DMS53 (cell line): ENCODE measurements around the gene WWC1.

Source experiments
- DNase-seq: peaks from one replicate; lab custom pipeline; 2025; lab: John Stamatoyannopoulos, UW

WWC1 gene

GRCh38 chr5:168364151-168364661, 72.8 kb downstream of the WWC1 start:
- no peak for DNase-seq

DNA sequence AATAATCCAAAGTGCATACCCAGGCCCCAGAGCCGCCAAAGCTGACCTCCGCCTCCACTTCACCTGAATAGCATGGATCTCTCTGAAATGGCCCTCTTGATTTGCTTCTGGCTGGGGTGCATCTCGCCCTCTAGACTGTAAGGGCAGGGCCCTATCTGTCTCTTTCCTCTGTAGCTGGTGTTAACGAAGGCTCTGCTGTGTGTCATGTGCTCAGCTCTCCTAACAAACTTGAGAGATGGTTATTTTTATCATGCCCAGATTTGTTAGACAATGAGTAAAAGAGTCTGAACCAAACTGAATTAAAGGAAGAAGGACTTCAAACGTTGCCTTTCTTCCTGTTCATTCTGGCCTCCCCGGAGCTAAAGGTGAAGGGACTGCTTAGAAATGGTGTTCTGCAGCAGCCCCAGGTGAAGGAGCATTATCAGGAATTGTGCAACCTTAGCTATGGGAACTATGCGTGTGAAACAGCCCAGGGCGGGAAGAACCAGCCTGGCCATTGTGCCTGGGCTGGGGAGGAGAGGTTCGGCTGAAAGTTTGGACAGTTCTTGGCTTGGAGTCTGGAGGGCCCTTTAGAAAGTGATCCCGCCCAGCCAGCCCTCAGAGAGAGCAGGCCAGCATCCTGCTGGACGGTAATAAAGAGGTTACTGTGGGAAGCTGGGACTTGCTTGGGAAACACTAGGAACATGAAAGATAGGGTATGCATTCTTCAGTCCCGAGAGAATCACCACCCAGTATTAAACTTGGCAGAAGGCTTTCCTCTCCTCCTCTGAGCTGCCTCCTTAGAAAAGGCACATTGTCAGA, 73.5 kb downstream of the WWC1 start:
- DNase-seq = no peak

DNA sequence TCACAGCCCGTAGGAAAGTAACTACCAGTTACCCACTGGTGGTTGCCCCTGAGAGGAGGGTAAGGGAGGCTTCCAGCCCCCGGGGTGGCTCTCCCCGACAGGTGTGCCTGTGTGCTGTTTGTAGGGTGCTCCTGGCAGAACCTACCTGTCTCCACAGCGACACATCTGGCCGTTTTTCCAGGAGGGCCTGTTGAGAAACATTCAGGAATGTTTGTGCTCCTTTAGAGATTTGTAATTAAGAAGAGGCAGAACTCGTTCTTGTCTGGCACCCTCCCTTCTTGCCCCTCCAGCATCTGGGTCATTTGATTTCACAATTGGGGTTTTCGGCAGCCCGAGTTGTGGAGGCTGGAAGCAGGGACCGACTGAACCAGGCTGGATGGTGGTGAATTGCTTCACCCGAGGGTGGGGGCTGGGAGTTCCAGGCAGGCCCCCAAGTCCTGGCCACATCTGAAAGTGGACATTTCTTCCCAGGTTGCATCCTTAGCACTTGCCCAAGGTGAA, 74.2 kb downstream of the WWC1 start:
- no peak for DNase-seq

GRCh38 chr5:168366116-168366515, 74.7 kb downstream of the WWC1 start:
- no peak for DNase-seq

- no peak for DNase-seq
Measured at GRCh38 chr5:168368854-168369253, 77.4 kb downstream of the WWC1 start.

DNA sequence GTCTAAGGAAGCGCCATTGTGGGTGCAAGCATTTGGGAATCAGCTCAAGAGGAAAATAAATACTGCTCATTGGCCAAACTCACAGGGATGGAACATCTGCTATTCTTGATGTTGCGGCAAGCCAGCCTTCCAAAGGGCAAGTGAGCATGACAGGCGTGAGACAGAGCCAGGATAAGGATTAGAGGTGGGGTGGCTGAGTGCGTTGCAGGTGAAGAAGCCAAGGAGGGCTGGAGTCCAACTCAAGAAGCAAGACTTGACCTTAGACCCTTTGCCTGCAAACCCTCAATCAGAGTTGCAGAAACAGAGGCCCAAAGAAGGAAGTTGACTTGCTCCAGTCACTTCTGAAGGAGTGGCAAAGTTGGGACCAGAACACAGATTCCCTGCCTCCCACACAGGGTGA, 79.4 kb downstream of the WWC1 start:
- no peak for DNase-seq

DNA sequence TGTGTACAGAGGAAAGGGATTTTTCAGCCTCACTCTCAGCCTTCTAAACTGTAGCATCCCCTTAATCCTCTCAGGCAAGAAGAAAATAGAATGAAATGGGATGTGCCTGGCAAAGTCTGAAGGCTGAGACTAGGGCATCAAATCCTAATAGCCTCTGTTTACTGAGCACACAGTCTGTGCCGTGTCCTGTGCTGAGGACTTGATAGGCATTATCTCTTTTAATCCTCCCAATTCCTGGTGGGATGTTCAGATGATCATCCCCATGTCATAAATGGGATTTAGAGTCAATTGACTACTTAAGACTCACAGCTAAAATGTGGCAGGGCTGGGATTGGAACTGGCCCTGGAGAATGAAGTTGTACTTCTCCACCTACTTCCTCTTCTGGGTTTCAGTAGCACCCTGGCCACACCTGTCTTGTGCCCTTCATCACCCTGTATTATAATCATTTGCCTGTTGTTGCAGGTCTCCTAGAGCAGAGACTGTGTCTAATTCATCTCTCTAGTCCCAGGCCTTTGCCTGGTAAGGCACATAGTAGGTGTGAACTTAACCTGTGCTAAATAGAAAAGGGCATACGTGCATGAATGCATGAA, 81.0 kb downstream of the WWC1 start:
- no peak for DNase-seq

DNA sequence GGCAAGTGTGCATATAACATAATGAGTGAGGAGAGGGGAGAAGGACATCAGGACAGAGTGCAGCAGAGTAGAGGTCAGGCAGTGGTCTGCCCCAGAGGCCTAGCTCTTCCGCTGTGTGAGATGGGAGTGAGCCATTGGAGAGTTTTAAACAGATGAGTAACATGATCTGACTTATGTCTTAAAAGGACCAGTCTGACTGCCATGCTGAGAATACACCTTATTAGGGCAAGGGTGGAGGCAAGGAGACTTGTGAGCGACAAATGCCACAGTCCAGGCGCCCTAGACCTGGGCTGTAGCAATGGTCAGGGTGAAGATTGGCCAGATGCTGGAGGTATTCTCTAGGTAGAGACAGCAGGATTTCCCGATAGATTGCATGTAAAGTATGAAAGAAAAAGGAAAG, 83.1 kb downstream of the WWC1 start:
- DNase-seq = no peak

- no peak for DNase-seq
Measured at GRCh38 chr5:168375214-168375613, 83.8 kb downstream of the WWC1 start.

- DNase-seq = no peak
Measured at GRCh38 chr5:168377525-168377924, 86.1 kb downstream of the WWC1 start.

DNA sequence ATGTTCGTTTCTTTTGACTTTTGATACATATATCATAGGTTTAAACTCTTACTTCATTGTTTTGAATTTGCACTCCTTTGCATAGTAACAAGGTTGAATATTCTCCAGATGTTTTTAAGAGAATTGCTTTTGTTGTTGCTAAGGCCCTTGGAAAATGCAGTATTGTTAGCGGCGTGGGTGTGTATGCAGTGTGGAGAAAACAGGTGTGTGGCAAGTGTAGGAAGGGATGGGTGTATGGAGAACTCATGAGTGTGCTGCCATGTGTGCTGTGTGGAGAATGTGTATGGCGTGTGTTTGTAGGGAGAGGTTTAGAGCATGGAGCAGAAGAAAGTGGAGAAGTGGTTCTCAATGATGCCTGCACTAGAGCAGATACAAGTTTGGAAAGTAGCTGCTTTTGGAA, 87.3 kb downstream of the WWC1 start:
- no peak for DNase-seq

GRCh38 chr5:168382421-168382820, 91.0 kb downstream of the WWC1 start:
- no peak for DNase-seq

DNA sequence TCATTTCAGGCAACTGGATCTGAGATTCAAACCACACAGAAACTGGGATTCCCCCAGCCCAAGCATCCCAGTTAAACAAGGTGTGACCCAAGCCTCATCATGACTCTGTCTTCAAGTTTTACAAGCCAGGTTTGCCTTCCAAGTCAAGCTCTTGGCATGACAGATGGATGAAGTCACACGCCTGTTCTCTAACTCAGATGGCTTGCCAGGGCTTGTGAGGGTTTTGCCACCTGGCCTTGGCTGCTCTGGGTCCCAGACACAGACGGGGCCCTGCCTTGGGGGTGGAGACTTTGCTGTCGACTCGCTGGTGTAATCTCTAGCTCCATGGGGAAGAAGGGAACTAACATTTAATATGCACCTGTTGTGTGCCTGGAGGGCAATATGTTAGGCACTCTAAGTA, 99.0 kb downstream of the WWC1 start:
- no peak for DNase-seq

DNA sequence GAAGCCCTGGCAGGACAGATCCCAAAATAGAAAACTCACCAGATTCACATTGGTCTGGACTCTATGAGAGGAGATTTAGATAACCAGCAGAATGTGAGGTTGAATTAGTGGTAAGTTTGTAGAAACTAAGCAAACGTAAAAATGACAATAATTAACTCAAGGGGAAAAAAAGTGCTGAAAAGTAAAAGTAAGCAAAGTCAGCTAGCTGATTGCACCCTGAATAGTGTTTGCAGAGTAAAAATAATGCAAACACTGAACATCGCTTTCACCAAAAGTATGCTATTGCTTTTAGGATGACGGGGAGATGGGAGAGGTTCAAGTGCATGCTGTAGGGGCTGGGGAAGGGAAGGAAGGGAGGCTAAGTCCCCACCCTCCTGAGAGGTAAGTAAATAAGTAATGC, 102.3 kb downstream of the WWC1 start:
- no peak for DNase-seq

DNA sequence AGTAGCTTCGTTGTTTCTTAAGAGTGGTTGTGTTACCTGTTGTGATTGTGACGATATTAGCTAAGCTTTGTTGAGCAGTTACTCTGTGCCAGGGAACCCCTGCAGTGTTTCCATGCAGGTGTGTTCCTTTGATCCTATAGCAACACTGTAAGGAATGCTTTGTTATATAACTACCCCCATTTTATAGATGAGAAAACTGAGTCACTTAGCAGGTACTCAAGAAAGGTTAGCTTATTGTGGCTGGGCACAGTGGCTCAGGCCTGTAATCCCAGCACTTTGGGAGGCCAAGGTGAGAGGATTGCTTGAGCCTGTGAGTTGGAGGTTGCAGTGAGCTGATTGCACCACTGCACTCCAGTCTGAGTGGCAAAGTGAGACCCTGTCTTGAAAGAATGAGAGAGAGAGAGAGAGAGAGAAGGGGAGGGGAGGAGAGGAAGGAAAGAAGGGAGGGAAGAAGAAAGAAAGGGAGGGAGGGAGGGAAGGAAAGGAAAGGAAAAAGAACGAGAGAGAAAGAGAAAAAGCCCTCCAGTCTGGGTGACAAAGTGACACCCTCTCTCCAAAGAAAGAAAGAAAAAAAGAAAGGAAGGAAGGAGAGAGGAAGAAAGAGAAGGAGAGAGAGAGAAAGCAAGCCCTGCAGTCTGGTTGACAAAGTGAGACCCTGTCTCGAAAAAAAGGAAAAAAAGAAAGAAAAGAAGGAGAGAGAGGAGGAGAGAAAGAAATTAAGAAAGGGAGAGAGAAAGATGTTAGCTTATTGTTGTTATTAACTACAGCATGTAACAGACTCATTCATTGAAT, 109.2 kb downstream of the WWC1 start:
- no peak for DNase-seq

DNA sequence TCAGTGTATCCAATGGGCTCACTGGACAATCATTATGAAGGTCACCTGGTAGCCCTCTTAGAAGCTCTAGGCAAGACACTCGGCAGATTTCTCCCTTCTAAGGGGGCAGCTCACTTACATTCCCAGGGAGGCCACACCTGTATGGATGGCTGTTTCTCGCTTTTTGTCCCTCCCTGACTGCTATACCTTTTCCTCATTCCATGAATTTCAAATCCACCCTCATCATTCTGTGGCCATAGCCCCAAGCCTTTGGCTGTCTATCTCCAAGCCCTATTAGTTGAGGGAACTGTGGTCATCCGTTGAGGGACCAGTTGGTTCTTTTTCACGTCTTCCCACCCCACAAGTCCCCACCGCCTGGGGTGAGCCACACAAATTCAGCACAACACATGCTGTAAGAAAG, 109.8 kb downstream of the WWC1 start:
- DNase-seq = no peak

DNA sequence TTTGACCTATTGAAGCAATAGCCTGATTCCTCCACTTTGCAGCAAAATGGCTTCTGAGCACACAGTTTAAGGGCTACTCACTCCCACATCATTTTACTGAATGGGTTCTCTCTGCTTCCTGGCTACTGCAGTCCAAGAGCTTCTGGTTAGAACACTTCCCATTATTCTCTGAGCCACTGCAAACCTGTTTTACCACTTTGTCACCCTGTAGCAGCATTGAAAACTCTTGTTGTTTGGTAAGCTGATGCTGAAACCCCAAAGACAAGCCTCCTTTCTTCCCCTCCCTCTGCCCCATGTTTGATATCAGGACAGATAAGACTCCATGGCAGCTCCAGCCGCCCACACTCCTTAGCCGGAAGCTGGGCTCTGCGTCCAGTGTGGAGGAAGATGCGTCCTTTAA, 110.4 kb downstream of the WWC1 start:
- peak; percentile 68 for DNase-seq

GRCh38 chr5:168404365-168404764, 112.9 kb downstream of the WWC1 start:
- no peak for DNase-seq

GRCh38 chr5:168407211-168407610, 115.8 kb downstream of the WWC1 start:
- DNase-seq = no peak

- DNase-seq = no peak
Measured at GRCh38 chr5:168408561-168409305, 117.3 kb downstream of the WWC1 start.

- no peak for DNase-seq
Measured at GRCh38 chr5:168409591-168410458, 118.4 kb downstream of the WWC1 start.
